Stimulated activated naive CD4-positive, alpha-beta T cell treated with Interleukin-2 at 50 U/mL for 16 hours (primary cell): ENCODE measurements around the gene EDNRA.

Source experiments
- DNase-seq: peaks from one replicate; lab custom pipeline; 2025; lab: John Stamatoyannopoulos, UW

EDNRA gene

GRCh38 chr4:147498031-147498660 lies 17.2 kb downstream of the EDNRA start:
- no peak for DNase-seq

- DNase-seq, result no peak
Measured at GRCh38 chr4:147508346-147508745, 27.4 kb downstream of the EDNRA start.

- no peak for DNase-seq
Measured at GRCh38 chr4:147509386-147509785, 28.5 kb downstream of the EDNRA start.

- no peak for DNase-seq
Measured at GRCh38 chr4:147510962-147511668, 30.2 kb downstream of the EDNRA start.

- DNase-seq, result no peak
Measured at GRCh38 chr4:147513091-147513490, 32.2 kb downstream of the EDNRA start.

- DNase-seq, result no peak
Measured at GRCh38 chr4:147513952-147514351, 33.1 kb downstream of the EDNRA start.

GRCh38 chr4:147515220-147515936 lies 34.5 kb downstream of the EDNRA start:
- no peak for DNase-seq

- no peak for DNase-seq
Measured at GRCh38 chr4:147516133-147516532, 35.2 kb downstream of the EDNRA start.

GRCh38 chr4:147518086-147518485 lies 37.2 kb downstream of the EDNRA start:
- no peak for DNase-seq

- peak; percentile 11 for DNase-seq
Measured at GRCh38 chr4:147518846-147519767, 38.2 kb downstream of the EDNRA start.

- DNase-seq, result no peak
Measured at GRCh38 chr4:147524601-147525000, 43.7 kb downstream of the EDNRA start.

GRCh38 chr4:147525494-147526271 lies 44.8 kb downstream of the EDNRA start:
- DNase-seq, result no peak

- DNase-seq, result no peak
Measured at GRCh38 chr4:147526272-147526654, 45.4 kb downstream of the EDNRA start.

GRCh38 chr4:147528054-147528453 lies 47.2 kb downstream of the EDNRA start:
- no peak for DNase-seq

- no peak for DNase-seq
Measured at GRCh38 chr4:147530134-147530533, 49.2 kb downstream of the EDNRA start.

GRCh38 chr4:147530723-147531122 lies 49.8 kb downstream of the EDNRA start:
- DNase-seq, result no peak

- DNase-seq, result no peak
Measured at GRCh38 chr4:147532896-147533295, 52.0 kb downstream of the EDNRA start.

- DNase-seq, result no peak
Measured at GRCh38 chr4:147533331-147533730, 52.4 kb downstream of the EDNRA start.

GRCh38 chr4:147535124-147535523 lies 54.2 kb downstream of the EDNRA start:
- DNase-seq, result no peak

- DNase-seq, result no peak
Measured at GRCh38 chr4:147538711-147539110, 57.8 kb downstream of the EDNRA start.

GRCh38 chr4:147539959-147540358 lies 59.1 kb downstream of the EDNRA start:
- DNase-seq, result no peak
